Left lung (tissue), 10 donors: ENCODE results near the gene SMIM17. TPM values are rescaled to one million over a fixed set of nuclear protein-coding genes. Genes with fewer than 3 reads are reported as not detected.

ENCODE experiments used
- ATAC-seq: fragments of 200-7000 bp; cut with Tn5 transposase; one replicate; pipeline ENCODE4 v1.9.1; 2020; ENCODE audit warnings: moderate library complexity
- DNase-seq, 4 donors: peaks; one replicate each; pipeline ENCODE4 v3.0.0-alpha.2; 2013 to 2020
- H3K27ac ChIP-seq, 2 donors: fragments of 200-600 bp; sonication (generic) in 1 of 2; one replicate each; pipeline versions ENCODE4 v1.5.0 to v1.8.0; 2020 to 2021
- H3K27me3 ChIP-seq, 2 donors: fragments of 200-600 bp; sonication (generic) in 1 of 2; one replicate each; pipeline versions ENCODE4 v1.5.0 to v1.8.0; 2020 to 2021
- H3K36me3 ChIP-seq, 2 donors: fragments of 200-600 bp; sonication (generic) in 1 of 2; one replicate each; pipeline versions ENCODE4 v1.5.0 to v1.8.0; 2020 to 2021
- H3K4me1 ChIP-seq, 2 donors: fragments of 200-600 bp; one replicate each; pipeline ENCODE4 v1.8.0; 2021
- H3K4me3 ChIP-seq, 2 donors: fragments of 200-600 bp; sonication (generic) in 1 of 2; one replicate each; pipeline versions ENCODE4 v1.5.0 to v1.8.0; 2020 to 2021; ENCODE audit warnings: mild to moderate bottlenecking in 1 of 2
- H3K9me3 ChIP-seq, 2 donors: fragments of 200-600 bp; sonication (generic) in 1 of 2; one replicate each; pipeline versions ENCODE4 v1.5.0 to v1.8.0; 2020 to 2021
- CTCF ChIP-seq, 2 donors: fragments of 200-600 bp; sonication (generic) in 1 of 2; IDR thresholded peaks; one replicate each; pipeline versions ENCODE4 v1.5.0 to v1.8.0; 2021; ENCODE audit warnings: antibody characterized with exemption in 2 of 2
- intact Hi-C, 2 donors: fragments of 100-400 bp; cut with DNase I; formaldehyde crosslinking; loops; one replicate each; pipeline versions ENCODE4 v1.11.2 to v1.14.2; 2022
- polyA plus RNA-seq, 6 donors: library from polyadenylated mRNA; unstranded; fragments of 120-200 nt; gene quantifications; one replicate each; pipeline ENCODE4 v1.2.1, GENCODE V29; 2013; ENCODE audit not compliant: insufficient read length in 6 of 6
- total RNA-seq, 2 donors: library from RNA; stranded (reverse); fragmentation: NEBNext Ultra II Directional; extraction: Animal tissue kit (Norgen Biotek cat#: 25700); gene quantifications; one replicate each; pipeline ENCODE4 v1.2.1, GENCODE V29; 2021
- donor health status: DM: no; HTN: yes; CAD: no.
- donor health status: DM: no; HTN: no; CAD: no.

SMIM17 gene
- total and polyA plus RNA-seq, 8 donors = 3.0 to 3.8 (median 3.4) TPM; not detected in 2

GRCh38 chr19:56596676-56597075, 46.3 kb upstream of the SMIM17 start:
- no peak for ATAC-seq
- DNase-seq = no peak
- Histone ChIP-seq H3K4me3 (peak overlapping the region in 1 of 2 donors; percentile 86), H3K27me3 (no peaks in the 10 kb centered on the region), H3K27ac (no peak overlapping the region), H3K9me3 (peaks cover 0 to 43% of the 10 kb centered on the region in 2 donors), H3K36me3 (peaks cover 0 to 19% of the 10 kb centered on the region in 2 donors), H3K4me1 (peaks cover 4 to 14% of the 10 kb centered on the region in 2 donors)
- TF ChIP-seq CTCF (IDR thresholded peaks at IDR 0.05) = no peak
- intact Hi-C loops = no loop called here

GRCh38 chr19:56597696-56598095, 45.3 kb upstream of the SMIM17 start:
- H3K4me1 ChIP-seq = peaks cover 4 to 14% of the 10 kb centered on the region in 2 donors
- intact Hi-C loops = no loop called here
- H3K9me3 ChIP-seq = peaks cover 0 to 44% of the 10 kb centered on the region in 2 donors
- no peak for TF ChIP-seq CTCF (IDR thresholded peaks at IDR 0.05)
- H3K27ac ChIP-seq = no peak overlapping the region
- ATAC-seq (no peak), DNase-seq (no peak)
- H3K36me3 ChIP-seq = peaks cover 0 to 29% of the 10 kb centered on the region in 2 donors
- H3K27me3 ChIP-seq = no peaks in the 10 kb centered on the region
- H3K4me3 ChIP-seq = no peak overlapping the region

GRCh38 chr19:56601375-56601774, 41.6 kb upstream of the SMIM17 start:
- Histone ChIP-seq H3K9me3 (peaks cover 4 to 80% of the 10 kb centered on the region in 2 donors), H3K36me3 (peaks cover 0 to 63% of the 10 kb centered on the region in 2 donors), H3K4me3 (no peak overlapping the region), H3K27ac (no peak overlapping the region), H3K4me1 (peaks cover 0 to 5% of the 10 kb centered on the region in 2 donors), H3K27me3 (no peaks in the 10 kb centered on the region)
- DNase-seq = no peak
- ATAC-seq = no peak
- TF ChIP-seq CTCF (IDR thresholded peaks at IDR 0.05) = no peak
- intact Hi-C loops = no loop called here

- Histone ChIP-seq H3K4me3 (no peak overlapping the region), H3K27ac (no peak overlapping the region), H3K9me3 (peaks cover 12 to 93% of the 10 kb centered on the region in 2 donors), H3K4me1 (no peaks in the 10 kb centered on the region), H3K36me3 (peaks cover 0 to 60% of the 10 kb centered on the region in 2 donors), H3K27me3 (no peaks in the 10 kb centered on the region)
- intact Hi-C loops = no loop called here
- ATAC-seq (no peak), DNase-seq (no peak)
- TF ChIP-seq CTCF (IDR thresholded peaks at IDR 0.05) = no peak
These were observed 39.1 kb upstream of the SMIM17 start for GRCh38 chr19:56603829-56604228.

- ATAC-seq (no peak), DNase-seq (no peak)
- no peak for TF ChIP-seq CTCF (IDR thresholded peaks at IDR 0.05)
- Histone ChIP-seq H3K9me3 (peaks cover 11 to 96% of the 10 kb centered on the region in 2 donors), H3K27ac (no peak overlapping the region), H3K4me1 (no peaks in the 10 kb centered on the region), H3K27me3 (no peaks in the 10 kb centered on the region), H3K36me3 (peaks cover 0 to 54% of the 10 kb centered on the region in 2 donors), H3K4me3 (no peak overlapping the region)
- intact Hi-C loops = no loop called here
These were observed 34.5 kb upstream of the SMIM17 start for GRCh38 chr19:56608274-56608964.
